ENCODE data around the gene PRKCB. TPM values are rescaled to one million over a fixed set of nuclear protein-coding genes. Genes with fewer than 3 reads are reported as not detected.
"Not testable (repeated sequence)": the region's sequence is repeated elsewhere in the genome, so short reads cannot be mapped to it uniquely, and the experiment has no call there.

PRKCB gene
- total RNA-seq, 2 experiments from 2014 or later, result 56.3 to 57.9 TPM

DNA sequence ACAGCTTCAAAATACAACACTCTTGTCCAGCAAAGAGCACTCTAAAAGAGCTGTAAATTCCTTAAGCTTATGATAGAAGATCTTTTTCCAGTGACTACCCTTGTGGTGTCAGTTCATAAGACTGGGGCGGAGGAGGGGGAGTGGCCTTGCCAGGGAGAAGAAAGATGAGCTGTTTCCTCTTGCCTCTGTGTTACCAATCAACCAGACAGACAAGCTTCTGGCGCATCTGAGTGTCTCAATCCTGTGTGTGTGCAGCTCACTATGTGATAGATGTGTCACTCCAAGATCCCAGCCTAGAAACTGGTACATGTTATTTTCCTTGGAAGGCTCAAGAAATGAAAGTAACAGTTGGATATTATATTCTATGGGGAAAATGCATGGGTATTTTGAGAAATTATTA, 253.0 kb downstream of the PRKCB start:
- intact Hi-C loops (cut with micrococcal nuclease), result no loop called here
- ChIA-PET CTCF (interaction anchor here (2.8 kb wide), 1 partner anchor 18 kb away, joined by 9 read pairs; no protein-coding TSS in a partner anchor), POLR2A (interaction anchor here (0.6 kb wide), 1 partner anchor 291 kb away, joined by 3 read pairs; no protein-coding TSS in a partner anchor)
- peaks cover 52% of the 10 kb centered on the region for H3K36me3 Mint-ChIP-seq
- DNase-seq, result no peak
- peaks cover 13% of the 10 kb centered on the region for H3K4me1 Mint-ChIP-seq (ENCODE audit: low read depth)
- peaks cover 30% of the 10 kb centered on the region for H3K9me3 Mint-ChIP-seq
- no peaks in the 10 kb centered on the region for H3K27me3 Mint-ChIP-seq
- H3K27ac Mint-ChIP-seq, result no peak overlapping the region
- H3K4me3 Mint-ChIP-seq, result no peak overlapping the region

- no peak for DNase-seq
- Mint-ChIP-seq H3K9me3 (peaks cover 30% of the 10 kb centered on the region), H3K36me3 (peaks cover 68% of the 10 kb centered on the region), H3K27me3 (no peaks in the 10 kb centered on the region), H3K4me3 (no peak overlapping the region), H3K4me1 (ENCODE audit: low read depth) (peaks cover 13% of the 10 kb centered on the region), H3K27ac (no peak overlapping the region)
- CTCF ChIA-PET, result interaction anchor here (0.9 kb wide), 1 partner anchor 162 kb away, joined by 3 read pairs; no protein-coding TSS in a partner anchor
- intact Hi-C loops (cut with micrococcal nuclease), result no loop called here
- POLR2A ChIA-PET, result no interaction called here
Observed at GRCh38 chr16:24091125-24091524, 255.3 kb downstream of the PRKCB start.

DNA sequence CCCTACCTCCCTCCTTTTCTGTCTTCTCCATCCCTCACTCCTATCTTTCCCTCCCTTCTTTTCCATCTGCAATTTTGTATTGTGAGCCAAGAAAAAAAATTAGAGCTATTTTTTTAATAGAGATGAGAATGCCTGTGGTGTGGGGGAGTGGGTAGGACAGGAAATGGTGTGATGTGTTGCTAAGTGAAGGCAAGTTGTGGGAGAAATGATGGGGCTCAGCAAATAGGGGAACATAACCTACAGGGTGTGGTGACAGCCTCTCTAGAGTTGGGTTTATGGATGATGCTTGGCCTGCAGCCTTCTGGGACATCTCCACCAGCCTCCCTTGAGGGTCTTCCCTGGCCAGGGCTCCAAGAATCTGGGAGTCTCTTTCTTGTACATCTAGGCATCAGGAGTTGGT, 257.3 kb downstream of the PRKCB start:
- DNase-seq, result no peak
- H3K36me3 Mint-ChIP-seq, result peaks cover 69% of the 10 kb centered on the region
- POLR2A ChIA-PET, result interaction anchor here (0.6 kb wide), 1 partner anchor 1961 kb away, joined by 3 read pairs; no protein-coding TSS in a partner anchor
- CTCF ChIA-PET, result no interaction called here
- intact Hi-C loops (cut with micrococcal nuclease), result no loop called here
- H3K9me3 Mint-ChIP-seq, result peaks cover 30% of the 10 kb centered on the region
- H3K27me3 Mint-ChIP-seq, result no peaks in the 10 kb centered on the region
- H3K4me1 Mint-ChIP-seq (ENCODE audit: low read depth), result peaks cover 13% of the 10 kb centered on the region
- H3K27ac Mint-ChIP-seq, result peak overlapping the region; percentile 53
- H3K4me3 Mint-ChIP-seq, result no peak overlapping the region

GRCh38 chr16:24094660-24095059, 258.9 kb downstream of the PRKCB start:
- no peak overlapping the region for H3K27ac Mint-ChIP-seq
- intact Hi-C loops (cut with micrococcal nuclease), result no loop called here
- H3K27me3 Mint-ChIP-seq, result no peaks in the 10 kb centered on the region
- peaks cover 13% of the 10 kb centered on the region for H3K4me1 Mint-ChIP-seq (ENCODE audit: low read depth)
- ChIA-PET CTCF (interaction anchor here (1.3 kb wide), 1 partner anchor 410 kb away, joined by 3 read pairs; no protein-coding TSS in a partner anchor), POLR2A (no interaction called here)
- H3K9me3 Mint-ChIP-seq, result peaks cover 23% of the 10 kb centered on the region
- H3K4me3 Mint-ChIP-seq, result no peak overlapping the region
- no peak for DNase-seq
- peaks cover 60% of the 10 kb centered on the region for H3K36me3 Mint-ChIP-seq

DNA sequence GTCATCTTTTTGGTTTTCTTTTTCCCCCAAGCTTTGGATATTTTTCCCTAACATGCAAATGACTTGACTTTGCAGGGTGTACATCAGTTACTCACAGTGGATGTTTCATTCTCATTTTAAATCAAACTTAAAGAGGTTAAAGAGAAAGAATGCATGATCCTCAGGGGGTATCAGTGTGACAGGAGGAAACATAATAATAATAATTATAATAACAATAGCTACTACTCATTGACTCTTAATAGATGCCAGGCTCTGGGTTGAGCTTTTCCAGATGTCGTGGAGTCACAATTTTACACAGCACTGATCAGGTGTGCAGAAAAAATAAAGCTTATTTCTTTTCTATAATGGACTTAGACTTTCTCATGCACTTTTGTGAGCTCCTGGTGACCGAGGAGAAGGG, 263.1 kb downstream of the PRKCB start:
- Mint-ChIP-seq H3K27me3 (no peaks in the 10 kb centered on the region), H3K4me3 (no peak overlapping the region), H3K9me3 (no peaks in the 10 kb centered on the region), H3K36me3 (peaks cover 25% of the 10 kb centered on the region), H3K27ac (no peak overlapping the region), H3K4me1 (ENCODE audit: low read depth) (no peaks in the 10 kb centered on the region)
- CTCF ChIA-PET, result interaction anchor here (0.9 to 2.0 kb wide), 3 partner anchors 28 to 406 kb away, joined by 3 to 8 read pairs (median 3); no protein-coding TSS in a partner anchor
- DNase-seq, result no peak
- POLR2A ChIA-PET, result no interaction called here
- intact Hi-C loops (cut with micrococcal nuclease), result no loop called here

GRCh38 chr16:24101431-24101830, 265.6 kb downstream of the PRKCB start:
- no peaks in the 10 kb centered on the region for H3K27me3 Mint-ChIP-seq
- CTCF ChIA-PET, result interaction anchor here (0.6 to 1.4 kb wide), 3 partner anchors 17 to 319 kb away, joined by 3 to 8 read pairs (median 5); no protein-coding TSS in a partner anchor
- intact Hi-C loops (cut with micrococcal nuclease), result no loop called here
- POLR2A ChIA-PET, result no interaction called here
- peaks cover 11% of the 10 kb centered on the region for H3K9me3 Mint-ChIP-seq
- H3K4me1 Mint-ChIP-seq (ENCODE audit: low read depth), result no peaks in the 10 kb centered on the region
- peaks cover 18% of the 10 kb centered on the region for H3K36me3 Mint-ChIP-seq
- no peak overlapping the region for H3K27ac Mint-ChIP-seq
- no peak overlapping the region for H3K4me3 Mint-ChIP-seq
- DNase-seq, result no peak

DNA sequence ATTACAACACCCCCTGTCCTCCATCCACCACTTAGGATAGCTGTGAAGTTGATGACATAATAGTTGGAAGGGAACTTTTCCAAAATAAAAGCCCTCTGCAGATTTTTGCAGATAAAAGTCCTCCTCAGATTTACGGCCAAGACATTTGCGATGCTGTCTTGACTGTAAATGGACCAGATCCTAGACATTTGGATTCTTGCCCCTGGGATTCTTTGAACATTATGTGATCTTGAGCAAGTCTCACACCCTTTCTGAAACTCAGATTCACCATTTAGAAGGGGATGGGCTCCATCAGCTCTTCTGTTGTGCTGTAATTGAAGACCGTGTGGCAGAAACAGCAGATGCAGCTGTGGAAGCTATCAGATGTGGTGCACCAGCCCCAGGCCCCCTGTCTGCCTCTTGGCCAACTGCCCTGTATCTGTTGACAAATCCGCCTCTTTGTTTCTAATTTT, 266.5 kb downstream of the PRKCB start:
- H3K9me3 Mint-ChIP-seq, result peaks cover 11% of the 10 kb centered on the region
- ChIA-PET POLR2A (no interaction called here), CTCF (interaction anchor here (1.4 kb wide), 1 partner anchor 32 kb away, joined by 5 read pairs; no protein-coding TSS in a partner anchor)
- H3K27ac Mint-ChIP-seq, result no peak overlapping the region
- intact Hi-C loops (cut with micrococcal nuclease), result no loop called here
- H3K4me1 Mint-ChIP-seq (ENCODE audit: low read depth), result no peaks in the 10 kb centered on the region
- H3K4me3 Mint-ChIP-seq, result no peak overlapping the region
- no peaks in the 10 kb centered on the region for H3K27me3 Mint-ChIP-seq
- no peak for DNase-seq
- peaks cover 17% of the 10 kb centered on the region for H3K36me3 Mint-ChIP-seq

- H3K4me1 Mint-ChIP-seq (ENCODE audit: low read depth); H3K4me3 Mint-ChIP-seq; POLR2A ChIA-PET; CTCF ChIA-PET; H3K27ac Mint-ChIP-seq; intact Hi-C loops (cut with micrococcal nuclease); DNase-seq; H3K27me3 Mint-ChIP-seq: not testable (repeated sequence)
- peaks cover 11% of the 10 kb centered on the region for H3K9me3 Mint-ChIP-seq
- peaks cover 12% of the 10 kb centered on the region for H3K36me3 Mint-ChIP-seq
Observed at GRCh38 chr16:24105471-24105870, 269.7 kb downstream of the PRKCB start.

DNA sequence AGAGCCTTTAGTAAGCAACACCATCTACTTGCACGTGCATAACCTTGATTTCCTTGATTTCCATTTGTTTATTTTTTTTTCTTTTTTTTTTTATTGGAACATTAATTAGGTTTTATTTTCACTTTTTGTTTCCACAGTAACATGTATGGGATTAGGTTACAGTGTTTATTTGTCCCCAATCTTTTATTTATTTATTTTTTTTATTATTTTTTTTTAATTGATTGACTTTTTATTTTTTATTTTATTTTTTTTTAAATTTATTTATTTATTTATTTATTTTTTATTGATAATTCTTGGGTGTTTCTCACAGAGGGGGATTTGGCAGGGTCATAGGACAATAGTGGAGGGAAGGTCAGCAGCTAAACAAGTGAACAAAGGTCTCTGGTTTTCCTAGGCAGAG, 272.3 kb downstream of the PRKCB start:
- H3K4me3 Mint-ChIP-seq; H3K27ac Mint-ChIP-seq; intact Hi-C loops (cut with micrococcal nuclease); H3K27me3 Mint-ChIP-seq; CTCF ChIA-PET; POLR2A ChIA-PET; H3K4me1 Mint-ChIP-seq (ENCODE audit: low read depth); DNase-seq: not testable (repeated sequence)
- H3K36me3 Mint-ChIP-seq, result peaks cover 19% of the 10 kb centered on the region
- H3K9me3 Mint-ChIP-seq, result peaks cover 11% of the 10 kb centered on the region

DNA sequence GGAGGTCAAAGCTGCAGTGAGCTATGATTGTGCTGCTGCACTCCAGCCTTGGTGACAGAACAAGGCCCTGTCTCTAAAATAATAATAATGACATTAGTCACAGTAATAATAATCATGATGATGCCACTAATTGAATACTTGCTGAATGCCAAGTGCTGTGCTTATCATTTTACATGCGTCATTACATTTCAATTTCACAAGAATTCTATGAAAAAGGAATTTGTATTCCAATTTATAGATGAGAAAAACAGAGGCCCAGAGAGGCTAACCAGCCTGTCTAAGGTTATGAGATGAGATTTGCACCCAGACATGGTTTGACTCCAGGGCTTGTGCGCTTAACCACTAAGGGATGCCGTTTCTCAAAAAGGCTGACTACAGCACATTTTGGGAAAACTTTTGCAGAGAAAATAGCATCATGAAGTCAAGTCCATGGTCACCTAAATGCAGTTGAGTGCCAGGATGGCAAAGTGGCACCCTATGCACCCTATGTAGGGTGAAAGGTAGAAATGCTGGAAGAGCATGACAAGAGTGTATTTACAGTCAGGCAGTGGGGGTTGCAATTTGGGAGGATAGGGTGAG, 276.0 kb downstream of the PRKCB start:
- ChIA-PET CTCF (no interaction called here), POLR2A (interaction anchor here (0.6 kb wide), 1 partner anchor 78 kb away, joined by 3 read pairs; no protein-coding TSS in a partner anchor)
- Mint-ChIP-seq H3K27ac (no peak overlapping the region), H3K4me1 (ENCODE audit: low read depth) (no peaks in the 10 kb centered on the region), H3K4me3 (no peak overlapping the region), H3K9me3 (no peaks in the 10 kb centered on the region), H3K36me3 (peaks cover 21% of the 10 kb centered on the region), H3K27me3 (no peaks in the 10 kb centered on the region)
- intact Hi-C loops (cut with micrococcal nuclease), result no loop called here
- no peak for DNase-seq

GRCh38 chr16:24113115-24113745, 277.4 kb downstream of the PRKCB start:
- Mint-ChIP-seq H3K36me3 (peaks cover 21% of the 10 kb centered on the region), H3K4me1 (ENCODE audit: low read depth) (no peaks in the 10 kb centered on the region), H3K9me3 (no peaks in the 10 kb centered on the region), H3K4me3 (no peak overlapping the region), H3K27me3 (no peaks in the 10 kb centered on the region), H3K27ac (no peak overlapping the region)
- ChIA-PET CTCF (interaction anchor here (1.0 kb wide), 1 partner anchor 140 kb away, joined by 3 read pairs; no protein-coding TSS in a partner anchor), POLR2A (no interaction called here)
- DNase-seq, result no peak
- intact Hi-C loops (cut with micrococcal nuclease), result no loop called here

DNA sequence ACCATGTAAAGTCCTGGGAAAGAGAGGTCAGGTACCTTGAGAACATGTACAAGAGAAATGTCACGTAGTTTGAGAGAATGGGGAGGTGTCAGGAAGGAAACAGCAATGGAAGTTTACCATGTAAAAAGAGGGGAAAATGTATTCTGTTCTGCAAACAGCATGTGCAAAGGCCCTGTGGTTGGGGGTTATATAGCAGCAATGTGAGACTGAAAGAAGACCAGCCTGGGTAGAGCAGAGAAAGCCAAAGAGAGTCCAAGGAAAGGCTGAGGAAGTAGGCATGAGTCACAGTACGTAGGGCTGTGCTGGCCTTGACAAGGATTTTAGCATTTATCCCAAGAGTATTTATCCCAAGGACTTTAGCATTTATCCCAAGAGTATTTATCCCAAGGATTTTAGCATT, 279.1 kb downstream of the PRKCB start:
- Mint-ChIP-seq H3K4me1 (ENCODE audit: low read depth) (no peaks in the 10 kb centered on the region), H3K4me3 (no peak overlapping the region), H3K27ac (no peak overlapping the region), H3K36me3 (peaks cover 23% of the 10 kb centered on the region), H3K27me3 (no peaks in the 10 kb centered on the region), H3K9me3 (no peaks in the 10 kb centered on the region)
- POLR2A ChIA-PET, result no interaction called here
- no peak for DNase-seq
- CTCF ChIA-PET, result no interaction called here
- intact Hi-C loops (cut with micrococcal nuclease), result no loop called here

All from activated CD4-positive, alpha-beta memory T cell treated with anti-CD3 and anti-CD28 coated beads for 36 hours (primary cell).